Measurements from ENCODE around the gene PRLR. TPM values are rescaled to one million over a fixed set of nuclear protein-coding genes. Genes with fewer than 3 reads are reported as not detected.

The PRLR gene
- total RNA-seq, 3 donors from 2014 or later = 10.3 to 47.1 (median 35.8) TPM

GRCh38 chr5:35098214-35098613 is 132.1 kb downstream of the PRLR start:
- H3K9me3 ChIP-seq = no peaks in the 10 kb centered on the region
- ATAC-seq (no peak), DNase-seq (no peak)
- intact Hi-C loops (cut with DNase I, micrococcal nuclease) = loop anchor here in 1 of 2 donors (10.0 kb wide), 1 partner anchor 87 kb away; no protein-coding TSS in a partner anchor
- no peak overlapping the region for H3K4me3 ChIP-seq
- peaks cover 4% of the 10 kb centered on the region for H3K4me1 ChIP-seq (ENCODE audit: low read depth)
- TF ChIP-seq CTCF (IDR thresholded peaks at IDR 0.05) = no peak
- H3K36me3 ChIP-seq (ENCODE audit: low read depth) = no peaks in the 10 kb centered on the region

- TF ChIP-seq CTCF (IDR thresholded peaks at IDR 0.05) = no peak
- Histone ChIP-seq H3K4me1 (ENCODE audit: low read depth) (peaks cover 10% of the 10 kb centered on the region), H3K36me3 (ENCODE audit: low read depth) (no peaks in the 10 kb centered on the region), H3K9me3 (no peaks in the 10 kb centered on the region), H3K4me3 (no peak overlapping the region)
- DNase-seq = no peak
- intact Hi-C loops (cut with DNase I, micrococcal nuclease) = loop anchor here in 1 of 2 donors (10.0 kb wide), 1 partner anchor 88 kb away; no protein-coding TSS in a partner anchor
- no peak for ATAC-seq
Observed at GRCh38 chr5:35096932-35097331, 133.4 kb downstream of the PRLR start.

- TF ChIP-seq CTCF (IDR thresholded peaks at IDR 0.05) = no peak
- intact Hi-C loops (cut with DNase I, micrococcal nuclease) = loop anchor here in 1 of 2 donors (10.0 kb wide), 1 partner anchor 89 kb away; no protein-coding TSS in a partner anchor
- ATAC-seq (no peak), DNase-seq (no peak)
- Histone ChIP-seq H3K9me3 (no peaks in the 10 kb centered on the region), H3K4me1 (ENCODE audit: low read depth) (peaks cover 10% of the 10 kb centered on the region), H3K4me3 (no peak overlapping the region), H3K36me3 (ENCODE audit: low read depth) (no peaks in the 10 kb centered on the region)
Observed at GRCh38 chr5:35096216-35096615, 134.1 kb downstream of the PRLR start.

- ATAC-seq (no peak), DNase-seq (no peak)
- Histone ChIP-seq H3K9me3 (no peaks in the 10 kb centered on the region), H3K4me3 (no peak overlapping the region), H3K36me3 (ENCODE audit: low read depth) (no peaks in the 10 kb centered on the region), H3K4me1 (ENCODE audit: low read depth) (peaks cover 10% of the 10 kb centered on the region)
- intact Hi-C loops (cut with DNase I, micrococcal nuclease) = loop anchor here in 1 of 2 donors (10.0 kb wide), 1 partner anchor 89 kb away; no protein-coding TSS in a partner anchor
- no peak for TF ChIP-seq CTCF (IDR thresholded peaks at IDR 0.05)
Observed at GRCh38 chr5:35095366-35095765, 134.9 kb downstream of the PRLR start.

- Histone ChIP-seq H3K4me3 (no peak overlapping the region), H3K4me1 (ENCODE audit: low read depth) (peaks cover 10% of the 10 kb centered on the region), H3K36me3 (ENCODE audit: low read depth) (no peaks in the 10 kb centered on the region), H3K9me3 (no peaks in the 10 kb centered on the region)
- intact Hi-C loops (cut with DNase I, micrococcal nuclease) = loop anchor here in 1 of 2 donors (5.0 to 10.0 kb wide), 2 partner anchors 90 to 152 kb away; no protein-coding TSS in a partner anchor
- ATAC-seq (peak; percentile 24), DNase-seq (no peak)
- TF ChIP-seq CTCF (IDR thresholded peaks at IDR 0.05) = no peak
Observed at GRCh38 chr5:35094948-35095347, 135.3 kb downstream of the PRLR start.

All from mucosa of descending colon (tissue), 3 donors.